NCI-H1105 (cell line): Measurements from ENCODE around the gene GLS2.
"Not testable (repeated sequence)": the region's sequence is repeated elsewhere in the genome, so short reads cannot be mapped to it uniquely, and the experiment has no call there.

Experiments used
- DNase-seq: peaks from one replicate; lab custom pipeline; 2025; lab: John Stamatoyannopoulos, UW

GLS2 gene

DNA sequence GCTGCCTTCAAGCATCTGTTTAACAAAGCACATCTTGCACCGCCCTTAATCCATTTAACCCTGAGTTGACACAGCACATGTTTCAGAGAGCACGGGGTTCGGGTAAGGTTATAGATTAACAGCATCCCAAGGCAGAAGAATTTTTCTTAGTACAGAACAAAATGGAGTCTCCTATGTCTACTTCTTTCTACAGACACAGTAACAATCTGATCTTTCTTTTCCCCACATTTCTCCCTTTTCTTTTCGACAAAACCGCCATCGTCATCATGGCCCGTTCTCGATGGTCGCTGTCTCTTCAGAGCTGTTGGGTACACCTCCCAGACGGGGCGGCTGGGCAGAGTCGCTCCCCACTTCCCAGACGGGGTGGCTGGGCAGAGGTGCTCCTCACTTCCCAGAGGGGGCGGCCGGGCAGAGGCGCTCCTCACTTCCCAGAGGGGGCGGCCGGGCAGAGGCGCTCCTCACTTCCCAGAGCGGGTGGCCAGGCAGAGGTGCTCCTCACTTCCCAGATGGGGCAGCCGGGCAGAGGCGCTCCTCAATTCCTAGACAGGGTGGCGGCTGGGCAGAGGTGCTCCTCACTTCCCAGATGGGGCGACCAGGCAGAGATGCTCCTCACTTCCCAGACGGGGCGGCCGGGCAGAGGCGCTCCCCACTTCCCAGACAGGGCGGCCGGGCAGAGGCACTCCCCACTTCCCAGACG lies 5.6 kb upstream of the GLS2 start:
- not testable (repeated sequence) for DNase-seq

DNA sequence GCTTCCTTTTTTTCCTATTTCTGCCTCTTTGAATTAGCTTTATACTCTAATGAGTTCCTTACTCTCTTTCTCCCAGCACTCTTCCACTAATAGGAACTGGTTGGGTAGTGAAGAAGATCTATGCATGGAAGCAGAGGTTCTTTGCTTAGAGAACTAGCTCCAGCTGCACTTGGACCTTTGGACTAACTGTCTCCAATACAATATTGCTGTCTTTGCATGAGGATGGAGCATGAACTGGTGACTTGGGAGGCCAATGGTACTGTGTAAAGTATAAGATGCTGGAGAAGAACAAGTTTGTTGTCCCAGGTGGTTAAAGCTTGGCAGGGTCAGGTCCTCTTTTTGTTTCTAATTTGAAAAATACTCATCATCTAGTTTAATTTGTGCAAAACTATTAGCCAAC lies 2.4 kb upstream of the GLS2 start:
- no peak for DNase-seq

DNA sequence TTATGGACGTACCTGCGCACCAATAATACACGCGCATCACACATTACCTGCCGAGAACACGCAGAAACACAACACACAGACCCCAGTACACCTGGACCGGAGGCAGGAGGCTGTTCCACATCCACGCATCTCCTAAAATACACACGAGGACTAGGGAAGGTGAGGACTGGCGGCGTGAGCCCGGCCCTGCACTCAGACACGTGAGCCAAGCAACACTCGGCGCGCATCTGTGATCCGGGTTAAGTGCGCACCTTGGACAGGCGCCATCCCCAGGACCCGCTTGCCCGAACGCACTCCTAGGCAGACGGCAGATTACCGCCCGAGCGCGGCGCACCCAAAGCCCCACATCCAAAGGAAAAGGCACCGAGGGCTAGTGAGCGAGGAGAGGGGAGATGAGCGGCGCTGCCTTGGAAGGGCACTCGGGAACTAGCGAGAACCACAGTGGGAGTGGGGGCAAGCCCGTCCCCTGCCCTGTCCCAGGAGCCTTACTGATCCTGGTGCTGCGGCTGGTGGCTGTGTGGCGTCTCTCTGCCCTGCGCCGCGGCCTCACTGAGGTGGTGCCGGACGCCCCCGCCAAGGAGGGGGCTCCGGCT lies 417 bp downstream of the GLS2 start:
- DNase-seq = peak; percentile 29

GRCh38 chr12:56486694-56487093 lies 1.3 kb downstream of the GLS2 start:
- DNase-seq = no peak

GRCh38 chr12:56484566-56484965 lies 3.4 kb downstream of the GLS2 start:
- no peak for DNase-seq

- no peak for DNase-seq
Measured at GRCh38 chr12:56479625-56480024, 8.3 kb downstream of the GLS2 start.

- no peak for DNase-seq
Measured at GRCh38 chr12:56477521-56478225, 10.3 kb downstream of the GLS2 start.

- DNase-seq = no peak
Measured at GRCh38 chr12:56476972-56477432, 11.0 kb downstream of the GLS2 start.

DNA sequence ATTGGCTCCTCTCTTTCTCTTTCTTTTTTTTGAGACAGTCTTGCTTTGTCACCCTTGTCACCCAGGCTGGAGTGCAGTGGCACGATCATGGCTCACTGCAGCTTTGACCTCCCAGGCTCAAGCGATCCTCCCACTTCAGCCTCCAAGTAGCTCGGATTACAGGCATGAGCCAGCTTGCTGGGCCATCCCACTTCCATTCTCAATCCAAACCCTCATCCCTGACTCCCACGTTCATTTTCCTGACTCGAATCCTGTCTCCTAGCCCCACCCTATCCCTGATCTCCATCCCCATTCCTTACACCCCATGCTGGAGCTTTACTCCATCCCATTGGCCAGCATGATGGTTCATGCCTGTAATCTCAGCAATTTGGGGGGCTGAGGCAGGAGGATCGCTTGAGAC lies 11.8 kb downstream of the GLS2 start:
- DNase-seq = no peak

DNA sequence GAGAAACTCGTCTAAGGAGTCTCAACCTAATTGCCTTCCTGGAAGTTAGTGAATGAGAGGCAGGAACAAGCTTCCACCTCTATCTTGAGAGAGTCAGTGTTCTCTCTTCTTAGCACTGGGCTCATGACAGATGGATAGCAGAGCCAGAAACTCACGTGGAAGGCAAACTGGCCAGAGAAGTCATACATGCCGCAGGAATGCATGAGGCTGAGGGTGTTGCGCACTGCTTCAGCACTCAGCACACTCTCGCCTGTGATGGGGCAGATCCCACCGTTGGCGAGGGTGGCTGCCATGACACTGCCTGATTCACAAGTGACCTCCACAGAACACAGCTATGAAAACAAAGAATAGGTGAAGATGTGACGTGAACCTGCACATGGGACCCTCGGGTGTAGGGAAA lies 13.6 kb downstream of the GLS2 start:
- DNase-seq = no peak

DNA sequence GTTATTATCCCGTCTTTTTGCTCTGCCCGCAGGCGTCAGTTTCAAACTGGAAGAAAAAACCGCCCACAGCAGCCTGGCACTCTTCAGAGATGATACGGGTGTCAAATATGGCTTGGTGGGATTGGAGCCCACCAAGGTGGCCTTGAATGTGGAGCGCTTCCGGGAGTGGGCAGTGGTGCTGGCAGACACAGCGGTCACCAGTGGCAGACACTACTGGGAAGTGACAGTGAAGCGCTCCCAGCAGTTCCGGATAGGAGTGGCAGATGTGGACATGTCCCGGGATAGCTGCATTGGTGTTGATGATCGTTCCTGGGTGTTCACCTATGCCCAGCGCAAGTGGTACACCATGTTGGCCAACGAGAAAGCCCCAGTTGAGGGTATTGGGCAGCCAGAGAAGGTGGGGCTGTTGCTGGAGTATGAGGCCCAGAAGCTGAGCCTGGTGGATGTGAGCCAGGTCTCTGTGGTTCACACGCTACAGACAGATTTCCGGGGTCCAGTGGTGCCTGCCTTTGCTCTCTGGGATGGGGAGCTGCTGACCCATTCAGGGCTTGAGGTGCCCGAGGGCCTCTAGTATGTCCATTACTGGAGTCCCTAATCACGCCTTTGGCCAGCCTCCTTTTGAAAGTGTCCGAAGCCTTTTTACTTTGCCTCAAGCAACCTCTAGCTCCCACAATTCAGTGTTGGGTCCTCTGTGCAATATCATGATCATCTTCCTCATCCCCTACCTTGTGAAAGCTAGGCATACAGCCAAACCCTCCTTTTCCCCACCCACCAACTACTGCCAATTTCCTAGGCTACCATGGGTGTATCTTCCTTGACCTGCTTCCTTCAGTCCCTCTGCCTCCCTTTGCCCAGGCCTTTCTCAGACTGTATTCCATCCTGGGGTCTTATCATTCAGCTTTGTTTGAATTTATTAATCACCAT lies 18.7 kb downstream of the GLS2 start:
- no peak for DNase-seq

DNA sequence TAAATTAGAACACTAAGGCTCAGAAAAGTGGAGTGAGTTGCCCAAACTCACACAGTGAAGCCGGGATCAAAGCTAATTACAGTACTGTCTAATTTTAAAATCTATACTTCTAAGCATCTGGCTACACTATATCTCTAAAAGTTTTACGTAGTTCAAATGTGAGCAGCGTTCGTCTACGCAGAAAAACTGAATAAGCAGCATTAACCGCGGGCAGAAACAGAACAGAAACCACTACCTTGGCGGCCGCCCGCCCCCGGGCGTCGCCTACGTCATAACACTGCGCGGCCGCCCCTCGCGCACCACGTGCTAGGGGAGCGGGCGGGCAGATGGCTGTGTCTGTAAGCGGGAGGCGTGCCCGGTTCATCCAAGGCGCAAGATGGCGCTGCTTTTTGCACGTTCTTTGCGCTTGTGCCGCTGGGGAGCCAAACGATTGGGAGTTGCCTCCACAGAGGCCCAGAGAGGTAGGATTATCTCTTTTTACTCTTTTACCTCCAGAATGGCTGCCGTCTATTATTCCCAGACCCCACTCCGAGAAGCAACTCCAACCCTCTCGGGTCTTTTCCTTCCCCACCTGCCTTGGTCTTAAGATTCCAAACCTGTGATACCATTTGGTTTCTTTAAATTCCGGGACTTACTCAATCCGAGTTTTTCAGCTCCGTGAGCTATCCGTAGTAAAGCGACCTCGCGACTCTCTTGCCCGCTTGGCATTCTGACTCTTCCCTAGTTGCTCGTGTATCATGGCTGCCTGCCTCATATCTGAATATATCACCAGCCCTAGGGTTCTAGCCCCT lies 19.6 kb downstream of the GLS2 start, which contains the start of gene SPRYD4:
Gene SPRYD4, plus strand, starts transcription at position 363 of the 791 bp plus-strand sequence. Its CDS starts 14 bp downstream, at position 377.
- peak; percentile 71 for DNase-seq

GRCh38 chr12:56462565-56462964 lies 25.4 kb downstream of the GLS2 start:
- DNase-seq = no peak

GRCh38 chr12:56461235-56462159 lies 26.5 kb downstream of the GLS2 start:
- no peak for DNase-seq

DNA sequence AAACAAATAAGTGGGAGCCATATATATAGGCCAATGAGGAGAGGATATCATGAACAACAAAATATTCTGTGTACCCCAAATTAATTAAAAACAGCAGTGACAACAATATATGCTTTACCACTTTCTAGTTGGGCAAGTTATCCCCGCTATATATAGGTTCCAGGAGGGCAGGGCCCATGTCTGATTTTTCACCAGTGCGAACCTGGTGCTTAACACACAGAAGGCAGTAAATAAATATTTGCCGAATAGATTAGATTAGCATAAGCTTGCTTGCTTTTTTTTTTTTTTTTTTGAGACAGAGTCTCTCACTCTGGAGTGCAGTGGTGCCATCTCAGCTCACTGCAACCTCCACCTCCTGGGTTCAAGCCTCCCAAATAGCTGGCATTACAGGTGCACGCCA lies 30.1 kb downstream of the GLS2 start:
- DNase-seq = no peak

DNA sequence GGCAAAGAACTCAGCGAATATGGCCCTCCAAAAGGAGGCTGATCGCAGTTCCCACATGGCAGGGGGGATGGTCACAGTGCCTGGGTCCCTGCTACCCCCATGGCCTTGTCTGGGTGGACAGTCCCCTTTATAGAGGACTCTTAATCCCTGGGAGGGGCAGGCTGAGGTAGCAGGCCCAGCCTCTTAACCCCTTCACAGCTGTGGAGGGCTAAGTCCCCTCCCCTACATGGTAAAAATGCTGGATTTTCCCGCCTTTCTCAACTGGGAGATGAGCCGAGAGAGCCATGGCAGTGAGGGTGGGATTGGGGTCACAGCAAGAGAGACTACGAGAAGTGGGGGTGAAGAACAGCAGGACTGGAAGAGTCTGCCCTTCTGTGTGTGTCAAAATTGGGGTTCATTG lies 33.4 kb downstream of the GLS2 start, which contains the start of gene MIP:
Gene MIP, minus strand, starts transcription at position 101 of the 400 bp plus-strand sequence. Its CDS starts 44 bp downstream, at position 57.
- no peak for DNase-seq

DNA sequence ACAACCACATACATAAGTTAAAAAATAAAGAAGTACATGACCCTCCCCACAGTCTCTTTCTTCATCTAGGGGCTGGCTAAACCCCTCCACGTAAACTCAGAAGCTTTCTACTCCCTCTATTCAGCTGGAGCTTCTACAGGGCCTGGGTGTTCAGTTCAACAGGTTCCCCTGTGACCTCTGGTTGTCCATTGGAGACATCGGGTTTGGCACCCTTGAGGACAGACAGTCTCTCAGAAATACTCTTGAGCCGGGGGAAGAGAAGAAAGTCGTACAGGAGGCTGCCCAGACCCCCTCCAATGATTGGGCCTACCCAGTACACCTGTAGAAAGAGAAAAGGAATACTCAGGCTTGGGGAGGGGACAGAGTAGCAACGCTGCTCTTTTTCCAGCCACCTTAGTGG lies 36.8 kb downstream of the GLS2 start:
- DNase-seq = no peak

DNA sequence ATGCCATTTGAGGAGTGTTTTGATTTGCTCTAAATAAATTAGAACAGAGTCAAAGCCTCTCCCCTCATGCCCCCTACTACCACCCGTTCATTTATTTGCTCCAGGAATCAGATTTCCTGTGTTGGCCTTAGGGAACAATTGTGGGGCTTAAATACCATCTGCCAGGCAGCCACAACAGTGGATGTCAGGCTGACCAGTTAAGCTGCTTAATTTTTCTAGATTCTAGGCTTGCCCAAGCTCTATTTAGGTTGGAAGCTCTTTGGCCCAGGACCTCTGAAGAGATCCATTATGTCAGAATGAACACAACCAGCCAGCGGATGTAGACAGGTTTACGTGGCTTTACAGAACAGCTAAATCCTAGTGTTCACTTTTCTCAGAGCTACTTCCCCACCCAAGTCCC lies 37.7 kb downstream of the GLS2 start:
- DNase-seq = no peak

GRCh38 chr12:56449622-56449984 lies 38.4 kb downstream of the GLS2 start:
- DNase-seq = no peak
